ENCODE results near the gene GLG1.

- TF ChIP-seq CTCF (IDR thresholded peaks at IDR 0.05; ENCODE audit: low read depth, low read length), result no peak
- TF ChIP-seq EZH2phosphoT487 (IDR thresholded peaks at IDR 0.05; ENCODE audit: low read depth), result no peak
These were observed 16.9 kb upstream of the GLG1 start for GRCh38 chr16:74623839-74624235.
